H1 (cell line): ENCODE measurements around the gene HNRNPA3. TPM values are rescaled to one million over a fixed set of nuclear protein-coding genes. Genes with fewer than 3 reads are reported as not detected.

Source experiments
- ASH2L ChIP-seq: fragments of 200-600, 300-600 bp; sonication (generic); IDR thresholded peaks from one replicate; pipeline ENCODE4 v1.7.1; 2017; ENCODE audit warnings: low read length
- CREB1 ChIP-seq: IDR thresholded peaks from 2 replicates; pipeline ENCODE4 v1.6.1; 2012; ENCODE audit warnings: inconsistent platforms
- HDAC2 ChIP-seq, 2 experiments: fragments of 300-600 bp in 1 of 2; sonication (generic) in 1 of 2; IDR thresholded peaks; 2 replicates each; pipeline ENCODE4 v1.6.1; 2011 to 2012; ENCODE audit warnings: low read depth in 2 of 2, low read length in 2 of 2, mild to moderate bottlenecking in 2 of 2, moderate library complexity in 2 of 2, borderline replicate concordance in 1 of 2, inconsistent platforms in 1 of 2
- NANOG ChIP-seq: IDR thresholded peaks from 2 replicates; pipeline ENCODE4 v1.6.1; 2011; ENCODE audit warnings: low read length, low read depth, mild to moderate bottlenecking, inconsistent platforms; ENCODE audit not compliant: insufficient read depth, poor library complexity, severe bottlenecking
- TAF1 ChIP-seq: IDR thresholded peaks from 2 replicates; pipeline ENCODE4 v1.6.1; 2011; ENCODE audit warnings: mild to moderate bottlenecking, low read depth, low read length
- polyA plus RNA-seq, 7 experiments: library from polyadenylated mRNA; depleted of rRNA in 3 of 7; stranded (reverse) in 5 of 7; unstranded in 2 of 7; fragments of >200 nt in 5 of 7; fragments of 200-250 nt in 2 of 7; gene quantifications; 1 replicate in 5 of 7; 2 replicates in 1 of 7; 4 replicates in 1 of 7; pipeline versions ENCODE4 v1.2.1 to v1.2.3, GENCODE V29; 2011 to 2013; ENCODE audit warnings: missing spikeins in 2 of 7, mixed read lengths in 2 of 7
- total RNA-seq: library from RNA; stranded (reverse); fragmentation: NEBNext Ultra II Directional; extraction: Animal tissue kit (Norgen Biotek cat#: 25700); gene quantifications from 2 replicates; pipeline ENCODE4 v1.2.1, GENCODE V29; 2021
- TF ChIP-seq, protein P1 (sequence below): IDR thresholded peaks from 2 replicates; pipeline ENCODE4 v1.6.1; 2012; ENCODE audit warnings: low read length, inconsistent platforms

HNRNPA3 gene
- total and polyA plus RNA-seq, 2 of the 8 experiments (the other 6 are each of a cell fraction or from before 2014, with no cell fraction given) = 66.1 to 408 TPM

DNA sequence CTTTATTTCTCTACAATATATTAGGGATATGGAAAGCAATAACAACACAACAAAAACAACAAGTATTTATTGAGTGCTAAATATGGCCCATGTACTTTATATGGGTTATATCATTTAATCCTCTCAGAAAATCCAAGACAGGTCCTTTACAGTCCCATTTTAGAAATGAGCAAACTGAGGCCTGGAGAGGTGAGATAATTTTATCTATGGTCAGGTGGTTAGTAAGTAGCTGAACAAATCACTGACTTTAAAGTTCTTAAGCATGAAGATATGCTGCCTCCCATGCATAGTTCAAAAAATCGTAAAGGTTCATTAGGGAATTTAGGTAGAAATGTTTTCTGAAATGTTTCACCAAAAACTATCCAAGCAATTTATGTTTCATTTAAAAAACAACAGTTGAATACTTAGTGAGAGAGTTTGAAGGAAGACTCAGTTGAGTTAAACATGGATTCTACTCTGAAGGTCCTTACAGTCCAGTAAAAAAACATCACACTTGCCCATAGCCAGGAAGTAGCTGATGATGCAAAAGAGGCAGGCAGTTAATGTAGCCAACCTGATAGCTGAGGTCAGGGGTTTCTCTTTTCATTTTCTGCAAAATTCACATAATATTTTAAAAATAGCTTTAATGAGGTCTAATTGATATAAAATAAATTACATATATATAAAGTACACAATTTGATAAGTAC is 59.5 kb downstream of the HNRNPA3 start (continued):
- TF ChIP-seq, protein P1, sequence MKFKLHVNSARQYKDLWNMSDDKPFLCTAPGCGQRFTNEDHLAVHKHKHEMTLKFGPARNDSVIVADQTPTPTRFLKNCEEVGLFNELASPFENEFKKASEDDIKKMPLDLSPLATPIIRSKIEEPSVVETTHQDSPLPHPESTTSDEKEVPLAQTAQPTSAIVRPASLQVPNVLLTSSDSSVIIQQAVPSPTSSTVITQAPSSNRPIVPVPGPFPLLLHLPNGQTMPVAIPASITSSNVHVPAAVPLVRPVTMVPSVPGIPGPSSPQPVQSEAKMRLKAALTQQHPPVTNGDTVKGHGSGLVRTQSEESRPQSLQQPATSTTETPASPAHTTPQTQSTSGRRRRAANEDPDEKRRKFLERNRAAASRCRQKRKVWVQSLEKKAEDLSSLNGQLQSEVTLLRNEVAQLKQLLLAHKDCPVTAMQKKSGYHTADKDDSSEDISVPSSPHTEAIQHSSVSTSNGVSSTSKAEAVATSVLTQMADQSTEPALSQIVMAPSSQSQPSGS = no peak
- no peak for TF ChIP-seq HDAC2 (IDR thresholded peaks at IDR 0.05; ENCODE audit: borderline replicate concordance in 1 of 2, low read depth in 2 of 2, low read length in 2 of 2)
- TF ChIP-seq NANOG = no peak
- no peak for TF ChIP-seq CREB1
- TF ChIP-seq TAF1 = no peak
- TF ChIP-seq ASH2L = no peak
- TF ChIP-seq, all 59 proteins: peak for 0
